Breast epithelium (tissue), 4 donors: ENCODE results near the gene ELK1. TPM values are rescaled to one million over a fixed set of nuclear protein-coding genes. Genes with fewer than 3 reads are reported as not detected.
"Not testable (repeated sequence)": the region's sequence is repeated elsewhere in the genome, so short reads cannot be mapped to it uniquely, and the experiment has no call there.

ENCODE experiments used
- DNase-seq, 2 donors: peaks; one replicate each; pipeline ENCODE4 v3.0.0-alpha.2; 2019; ENCODE audit warnings: low spot score in 2 of 2
- H3K27ac ChIP-seq, 2 donors: fragments of 200-600 bp; sonication (generic) in 1 of 2; one replicate each; pipeline ENCODE4 v1.5.1; 2016 to 2019; ENCODE audit warnings: mild to moderate bottlenecking in 1 of 2
- H3K27me3 ChIP-seq, 2 donors: fragments of 200-600 bp; sonication (generic) in 1 of 2; one replicate each; pipeline versions ENCODE4 v1.5.1 to v1.6.0; 2017 to 2019; ENCODE audit warnings: control low read depth in 1 of 2, mild to moderate bottlenecking in 1 of 2
- H3K36me3 ChIP-seq: fragments of 200-600 bp; one replicate; pipeline ENCODE4 v1.5.1; 2019
- H3K4me1 ChIP-seq, 2 donors: fragments of 200-600 bp; sonication (generic); one replicate each; pipeline ENCODE4 v1.5.1; 2016 to 2019; ENCODE audit warnings: control low read depth in 1 of 2
- H3K4me3 ChIP-seq, 3 donors: fragments of 200-600 bp; sonication (generic); 1 replicate in 2 of 3; 2 replicates in 1 of 3; pipeline ENCODE4 v1.5.1; 2016 to 2019; ENCODE audit warnings: mild to moderate bottlenecking in 3 of 3, moderate library complexity in 2 of 3
- H3K9me3 ChIP-seq, 2 donors: fragments of 200-600 bp; sonication (generic) in 1 of 2; one replicate each; pipeline ENCODE4 v1.5.1; 2016 to 2019; ENCODE audit warnings: control low read depth in 1 of 2
- POLR2A ChIP-seq: fragments of 450-650 bp; IDR thresholded peaks from one replicate; pipeline ENCODE4 v1.6.1; 2016; ENCODE audit warnings: antibody characterized with exemption, mild to moderate bottlenecking, moderate library complexity
- POLR2AphosphoS5 ChIP-seq, 3 donors: sonication (generic); formaldehyde crosslinking; IDR thresholded peaks; one replicate each; pipeline ENCODE4 v1.6.1; 2017; ENCODE audit warnings: antibody characterized with exemption in 3 of 3
- intact Hi-C: fragments of 100-400 bp; cut with DNase I; formaldehyde crosslinking; loops from one replicate; pipeline ENCODE4 v1.15.1; 2023; ENCODE audit warnings: low total_unique reads
- total RNA-seq, 3 donors: library from RNA; depleted of rRNA; stranded (reverse); fragments of >200 nt; gene quantifications; one replicate each; pipeline ENCODE4 v1.1.0, GENCODE V29; 2016
- TF ChIP-seq, protein P1 (sequence below), 3 donors: fragments of 450-650 bp; IDR thresholded peaks; one replicate each; pipeline ENCODE4 v1.5.1; 2016 to 2017; ENCODE audit warnings: antibody characterized with exemption in 3 of 3, mild to moderate bottlenecking in 3 of 3, moderate library complexity in 3 of 3

Gene ELK1
- total RNA-seq, 3 donors from 2014 or later: 18.0 to 22.0 (median 21.0) TPM

DNA sequence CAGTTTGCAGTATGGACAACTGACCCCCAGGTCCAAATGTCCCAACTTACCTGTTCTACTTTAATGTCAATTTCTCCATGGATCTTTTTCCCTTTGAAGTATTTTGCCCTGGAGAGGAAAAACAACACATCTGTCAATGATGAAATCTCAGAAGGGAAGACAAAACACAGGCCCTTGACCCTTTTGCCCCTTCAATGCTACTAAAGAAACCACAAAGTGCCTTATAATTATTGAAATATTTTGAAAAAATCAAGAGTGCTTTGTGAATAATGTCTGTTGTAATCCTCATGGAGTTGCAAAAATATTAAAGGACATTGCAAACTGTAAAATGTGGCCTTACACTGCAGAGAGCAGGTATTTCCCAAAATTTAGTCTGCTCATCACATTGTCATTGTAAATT lies 43.3 kb downstream of the ELK1 start:
- H3K4me3 ChIP-seq: no peak overlapping the region
- DNase-seq: no peak
- H3K36me3 ChIP-seq: no peaks in the 10 kb centered on the region
- intact Hi-C loops: no loop called here
- H3K9me3 ChIP-seq: no peaks in the 10 kb centered on the region
- H3K27me3 ChIP-seq: peaks cover 0 to 22% of the 10 kb centered on the region in 2 donors
- H3K4me1 ChIP-seq: no peaks in the 10 kb centered on the region
- TF ChIP-seq, protein P1, sequence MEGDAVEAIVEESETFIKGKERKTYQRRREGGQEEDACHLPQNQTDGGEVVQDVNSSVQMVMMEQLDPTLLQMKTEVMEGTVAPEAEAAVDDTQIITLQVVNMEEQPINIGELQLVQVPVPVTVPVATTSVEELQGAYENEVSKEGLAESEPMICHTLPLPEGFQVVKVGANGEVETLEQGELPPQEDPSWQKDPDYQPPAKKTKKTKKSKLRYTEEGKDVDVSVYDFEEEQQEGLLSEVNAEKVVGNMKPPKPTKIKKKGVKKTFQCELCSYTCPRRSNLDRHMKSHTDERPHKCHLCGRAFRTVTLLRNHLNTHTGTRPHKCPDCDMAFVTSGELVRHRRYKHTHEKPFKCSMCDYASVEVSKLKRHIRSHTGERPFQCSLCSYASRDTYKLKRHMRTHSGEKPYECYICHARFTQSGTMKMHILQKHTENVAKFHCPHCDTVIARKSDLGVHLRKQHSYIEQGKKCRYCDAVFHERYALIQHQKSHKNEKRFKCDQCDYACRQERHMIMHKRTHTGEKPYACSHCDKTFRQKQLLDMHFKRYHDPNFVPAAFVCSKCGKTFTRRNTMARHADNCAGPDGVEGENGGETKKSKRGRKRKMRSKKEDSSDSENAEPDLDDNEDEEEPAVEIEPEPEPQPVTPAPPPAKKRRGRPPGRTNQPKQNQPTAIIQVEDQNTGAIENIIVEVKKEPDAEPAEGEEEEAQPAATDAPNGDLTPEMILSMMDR (IDR thresholded peaks at IDR 0.05): no peak
- TF ChIP-seq POLR2A (no peak), POLR2AphosphoS5 (IDR thresholded peaks at IDR 0.05) (no peak)
- H3K27ac ChIP-seq: no peak overlapping the region

DNA sequence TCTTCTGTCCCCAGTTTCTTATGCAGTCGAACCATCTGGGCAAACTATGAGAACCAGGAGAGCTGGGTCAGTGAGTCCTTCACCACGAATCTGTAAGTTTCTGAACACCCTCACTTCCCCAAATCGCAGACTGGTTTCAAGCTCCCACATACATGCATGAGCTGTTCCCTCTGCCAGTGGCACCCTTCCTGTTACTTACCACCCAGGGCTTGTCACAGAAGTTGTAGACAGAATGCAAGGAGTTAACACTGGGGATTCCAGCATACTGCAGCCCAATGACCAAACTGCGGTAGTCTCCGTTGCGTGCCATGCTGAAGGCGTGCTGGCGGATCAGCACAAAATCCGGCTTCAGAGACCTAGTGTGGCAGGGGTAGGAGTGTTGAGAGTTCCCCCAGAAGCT lies 45.3 kb downstream of the ELK1 start:
- Histone ChIP-seq H3K4me1 (no peaks in the 10 kb centered on the region), H3K27ac (no peak overlapping the region), H3K27me3 (peaks cover 0 to 17% of the 10 kb centered on the region in 2 donors), H3K9me3 (peaks cover 3 to 9% of the 10 kb centered on the region in 2 donors), H3K4me3 (no peak overlapping the region), H3K36me3 (no peaks in the 10 kb centered on the region)
- intact Hi-C loops: no loop called here
- no peak for DNase-seq
- TF ChIP-seq POLR2A (no peak), POLR2AphosphoS5 (IDR thresholded peaks at IDR 0.05) (no peak)
- TF ChIP-seq, protein P1 (IDR thresholded peaks at IDR 0.05): no peak

DNA sequence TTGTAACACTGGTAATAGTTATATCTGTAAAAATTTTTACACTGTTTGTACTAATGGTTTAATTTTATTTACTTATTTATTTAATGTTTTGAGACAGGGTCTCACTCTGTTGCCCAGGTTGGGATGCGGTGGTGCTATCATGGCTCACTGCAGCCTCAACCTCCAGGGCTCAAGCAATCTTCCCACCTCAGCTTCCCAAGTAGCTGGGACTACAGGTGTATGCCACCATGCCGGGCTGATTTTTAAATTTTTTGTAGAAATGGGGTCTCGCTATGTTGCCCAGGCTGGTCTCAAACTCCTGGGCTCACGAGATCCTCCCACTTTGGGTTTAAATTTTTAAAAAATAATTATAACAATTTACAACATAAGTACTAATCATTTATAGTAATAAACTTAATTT lies 47.2 kb downstream of the ELK1 start:
- H3K27ac ChIP-seq, intact Hi-C loops, H3K27me3 ChIP-seq, H3K4me3 ChIP-seq, H3K36me3 ChIP-seq, H3K4me1 ChIP-seq, DNase-seq: not testable (repeated sequence)
- H3K9me3 ChIP-seq: peaks cover 5 to 25% of the 10 kb centered on the region in 2 donors

DNA sequence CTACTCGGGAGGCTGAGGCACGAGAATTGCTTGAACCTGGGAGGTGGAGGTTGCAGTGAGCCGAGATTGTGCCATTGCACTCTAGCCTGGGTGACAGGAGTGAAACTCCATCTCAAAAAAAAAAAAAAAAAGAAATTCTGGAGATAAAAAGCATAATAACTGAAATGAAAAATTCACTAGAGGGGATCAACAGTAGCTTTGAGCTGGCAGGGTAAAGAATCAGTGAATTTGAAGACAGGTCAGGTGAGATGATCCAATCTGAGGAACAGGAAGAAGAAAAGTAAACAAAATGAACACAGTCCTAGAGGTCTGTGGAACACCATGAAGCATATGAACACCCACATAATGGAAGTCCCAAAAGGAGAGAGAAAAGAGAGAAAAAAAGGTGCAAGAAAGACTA lies 53.1 kb downstream of the ELK1 start:
- Histone ChIP-seq H3K27me3 (peaks cover 0 to 10% of the 10 kb centered on the region in 2 donors), H3K9me3 (peaks cover 11 to 50% of the 10 kb centered on the region in 2 donors), H3K36me3 (no peaks in the 10 kb centered on the region), H3K27ac (no peak overlapping the region), H3K4me1 (no peaks in the 10 kb centered on the region), H3K4me3 (no peak overlapping the region)
- DNase-seq: no peak
- intact Hi-C loops: no loop called here
- TF ChIP-seq POLR2AphosphoS5 (IDR thresholded peaks at IDR 0.05): no peak
- TF ChIP-seq POLR2A: no peak
- TF ChIP-seq, protein P1 (IDR thresholded peaks at IDR 0.05): no peak

DNA sequence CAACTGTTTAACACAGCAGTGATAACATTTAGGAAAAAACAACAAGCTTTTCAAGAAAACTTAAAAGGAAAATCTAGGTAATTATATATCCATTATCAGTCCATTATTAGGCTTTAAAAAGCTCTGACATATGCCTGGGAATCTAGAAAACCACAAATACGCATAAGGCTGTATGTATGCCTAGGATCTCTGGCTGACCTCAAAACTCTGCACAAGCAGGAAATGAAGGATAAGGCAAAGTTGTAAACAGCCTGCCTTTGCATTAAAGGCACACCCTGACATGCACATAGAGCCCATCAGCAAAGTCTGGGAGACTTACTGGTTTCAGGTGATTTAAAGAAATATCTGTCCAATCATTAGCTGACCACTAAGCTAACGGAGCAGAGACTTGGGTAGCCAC lies 54.1 kb downstream of the ELK1 start:
- Histone ChIP-seq H3K27ac (no peak overlapping the region), H3K36me3 (no peaks in the 10 kb centered on the region), H3K27me3 (peaks cover 0 to 10% of the 10 kb centered on the region in 2 donors), H3K4me1 (no peaks in the 10 kb centered on the region), H3K9me3 (peaks cover 11 to 50% of the 10 kb centered on the region in 2 donors), H3K4me3 (no peak overlapping the region)
- TF ChIP-seq POLR2AphosphoS5 (IDR thresholded peaks at IDR 0.05): no peak
- no peak for TF ChIP-seq POLR2A
- TF ChIP-seq, protein P1 (IDR thresholded peaks at IDR 0.05): no peak
- intact Hi-C loops: no loop called here
- DNase-seq: no peak

DNA sequence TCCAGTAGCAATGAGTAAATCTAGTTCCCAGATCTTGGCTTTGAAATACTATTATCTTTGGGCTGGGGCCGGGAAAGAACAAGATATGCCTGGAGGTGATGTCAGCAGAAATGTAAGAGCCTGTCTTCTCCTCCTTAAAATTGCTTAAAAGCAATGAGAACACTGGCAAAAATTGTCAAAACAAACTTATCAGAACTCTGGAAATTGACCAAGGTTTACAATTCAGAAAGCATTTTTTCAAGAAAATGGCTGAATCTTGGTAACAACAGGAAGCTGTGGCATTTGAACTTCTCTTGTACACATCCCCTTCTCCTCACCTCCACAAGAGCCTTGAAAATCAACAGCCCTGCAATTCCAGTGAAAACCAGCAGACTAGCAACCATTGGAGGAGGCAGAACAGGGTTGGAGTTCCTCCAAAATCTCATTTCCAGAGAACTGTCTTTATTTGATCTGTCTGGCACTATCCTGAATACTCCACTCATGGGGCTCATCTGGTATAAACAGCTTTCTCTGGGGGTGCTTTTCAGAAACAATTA lies 54.6 kb downstream of the ELK1 start:
- H3K4me3 ChIP-seq: no peak overlapping the region
- H3K27ac ChIP-seq: no peak overlapping the region
- no peaks in the 10 kb centered on the region for H3K4me1 ChIP-seq
- DNase-seq: no peak
- intact Hi-C loops: no loop called here
- peaks cover 11 to 49% of the 10 kb centered on the region in 2 donors for H3K9me3 ChIP-seq
- H3K27me3 ChIP-seq: peaks cover 0 to 10% of the 10 kb centered on the region in 2 donors
- TF ChIP-seq POLR2AphosphoS5 (IDR thresholded peaks at IDR 0.05) (no peak), POLR2A (no peak)
- TF ChIP-seq, protein P1 (IDR thresholded peaks at IDR 0.05): no peak
- H3K36me3 ChIP-seq: no peaks in the 10 kb centered on the region
